GM12865 (cell line): ENCODE results near the gene ODAD3.

Experiments
- DNase-seq: peaks from one replicate; pipeline ENCODE4 v3.0.0; 2010; ENCODE audit warnings: low read depth
- H3K4me3 ChIP-seq: 2 replicates; pipeline ENCODE4 v1.5.1; 2011; ENCODE audit warnings: mild to moderate bottlenecking, low read depth, low read length, control low read depth
- CTCF ChIP-seq: IDR thresholded peaks from 2 replicates; pipeline ENCODE4 v1.5.1; 2011; ENCODE audit warnings: low read length, control low read depth, low read depth, inconsistent platforms; ENCODE audit not compliant: insufficient read depth; ENCODE audit errors: missing control alignments

The ODAD3 gene

DNA sequence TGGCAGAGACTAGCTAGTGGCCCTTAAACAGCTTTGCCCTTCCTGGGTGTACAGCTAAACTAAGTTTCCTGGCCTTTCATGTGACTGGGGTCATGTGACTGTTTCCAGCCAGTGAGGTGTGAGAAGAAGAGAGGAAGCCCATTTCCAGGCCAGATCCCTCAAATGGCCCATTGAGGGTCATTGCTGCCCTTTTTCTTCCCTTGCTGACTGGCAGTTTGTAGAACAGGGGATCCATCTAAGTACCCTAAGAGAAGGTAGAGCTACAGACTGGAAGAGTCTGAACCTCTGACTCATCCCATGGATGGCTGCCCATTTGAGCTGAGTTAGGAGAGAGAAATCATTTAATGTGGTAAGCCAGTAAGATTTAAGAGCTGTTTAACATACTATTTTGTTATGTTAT is 57.7 kb downstream of the ODAD3 start:
- H3K4me3 ChIP-seq = peak overlapping the region; percentile 39
- peak; percentile 71 for DNase-seq
- TF ChIP-seq CTCF = no peak

DNA sequence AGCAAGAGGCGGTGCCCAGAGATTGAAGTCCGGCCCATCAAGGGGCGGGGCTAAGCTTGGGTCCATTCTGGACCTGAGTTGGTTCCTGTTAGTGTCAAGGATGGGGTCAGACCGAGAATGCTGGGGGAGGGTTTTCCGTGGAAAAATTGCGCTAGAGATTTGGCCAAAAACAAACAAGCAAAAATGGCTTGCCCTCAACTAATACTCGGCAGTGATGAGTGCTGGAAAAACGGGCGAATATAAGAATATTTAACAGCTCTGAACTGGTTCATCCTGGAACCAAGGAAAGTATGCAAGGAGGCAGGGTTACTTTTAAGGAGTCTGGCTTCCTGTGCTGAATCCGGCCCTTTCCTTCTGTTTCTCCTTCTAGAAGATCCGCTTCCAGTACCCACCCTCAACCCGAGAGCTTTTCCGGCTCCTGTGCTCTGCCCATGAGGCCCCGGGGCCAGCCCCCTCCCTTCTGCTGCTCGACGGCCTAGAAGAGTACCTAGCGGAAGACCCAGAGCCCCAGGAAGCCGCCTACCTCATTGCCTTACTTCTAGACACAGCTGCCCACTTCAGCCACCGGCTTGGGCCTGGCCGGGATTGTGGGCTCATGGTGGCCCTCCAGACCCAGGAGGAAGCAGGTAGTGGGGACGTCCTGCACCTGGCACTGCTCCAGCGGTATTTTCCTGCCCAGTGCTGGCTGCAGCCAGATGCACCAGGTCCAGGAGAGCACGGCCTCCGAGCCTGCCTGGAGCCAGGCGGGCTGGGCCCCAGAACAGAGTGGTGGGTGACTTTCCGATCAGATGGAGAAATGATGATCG is 59.6 kb downstream of the ODAD3 start:
- TF ChIP-seq CTCF = no peak
- peak overlapping the region; percentile 82 for H3K4me3 ChIP-seq
- peak; percentile 88 for DNase-seq

GRCh38 chr19:11374433-11375142 is 60.3 kb downstream of the ODAD3 start, which contains the start of gene SWSAP1:
TSS of gene SWSAP1 (plus strand) at chr19:11374666. CDS start at chr19:11374681, 15 bp downstream.
- peak; percentile 100 for DNase-seq
- no peak for TF ChIP-seq CTCF
- H3K4me3 ChIP-seq = peak within 1 kb of the TSS; percentile 82

DNA sequence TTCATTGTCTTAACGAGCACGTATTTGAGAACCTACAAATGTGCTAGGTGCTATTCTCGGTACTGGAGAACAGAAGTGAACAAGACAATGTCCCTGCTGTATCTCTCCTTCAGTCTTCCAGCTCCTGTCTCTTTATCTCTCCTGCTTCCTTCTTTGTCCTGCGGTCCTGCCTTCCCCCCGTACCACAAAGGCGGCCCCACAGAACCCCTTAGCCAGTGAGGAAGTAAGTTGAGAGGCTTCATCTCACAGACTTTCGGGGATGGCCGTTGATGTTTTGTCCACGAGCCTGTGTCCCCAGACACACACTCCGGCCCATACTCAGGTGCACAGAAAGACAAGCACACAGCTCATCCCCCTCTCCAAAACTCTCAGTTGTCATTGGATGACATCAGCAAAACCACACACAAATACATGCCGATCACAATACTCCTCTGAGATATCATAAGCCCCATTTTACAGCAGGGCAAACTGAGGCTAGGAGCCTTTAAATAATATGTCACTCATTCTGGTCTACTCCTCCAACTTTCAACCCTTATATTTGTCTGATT is 61.0 kb downstream of the ODAD3 start:
- no peak for TF ChIP-seq CTCF
- no peak for DNase-seq
- peak overlapping the region; percentile 81 for H3K4me3 ChIP-seq

- H3K4me3 ChIP-seq = peak overlapping the region; percentile 81; the same call in 1 of the 2 replicates
- peak; percentile 28 for DNase-seq
- no peak for TF ChIP-seq CTCF
These were observed 61.6 kb downstream of the ODAD3 start for GRCh38 chr19:11373166-11373884.

DNA sequence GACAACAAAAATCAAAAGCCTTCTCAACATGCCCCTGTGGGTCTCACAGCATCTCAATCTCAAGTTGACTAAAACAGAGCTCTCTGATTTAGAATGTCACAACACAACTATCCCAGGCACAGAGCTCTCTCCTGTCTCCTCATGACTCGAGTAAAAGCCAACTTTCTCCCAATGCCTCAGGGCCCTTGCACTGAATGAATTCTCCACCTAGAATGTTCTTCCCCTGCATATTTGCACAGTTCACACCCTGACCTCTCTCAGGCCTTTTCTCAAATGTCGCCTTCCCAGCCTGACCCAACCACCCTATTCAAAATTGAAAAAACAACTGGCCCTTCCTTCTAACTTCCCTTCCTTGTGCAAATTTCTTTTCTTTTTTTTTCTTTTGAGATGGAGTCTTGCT is 64.2 kb downstream of the ODAD3 start:
- no peak for TF ChIP-seq CTCF
- no peak for DNase-seq
- H3K4me3 ChIP-seq = no peak overlapping the region
